Bone marrow (tissue), 2 donors: Measurements from ENCODE around the gene LRP11.
A peak's percentile ranks its signal among the peaks of the same experiment; 100 is the strongest.
"Not testable (repeated sequence)": the region's sequence is repeated elsewhere in the genome, so short reads cannot be mapped to it uniquely, and the experiment has no call there.

Source experiments
- DNase-seq, 2 donors: peaks; one replicate each; lab custom pipeline; 2025; lab: John Stamatoyannopoulos, UW

Gene LRP11

DNA sequence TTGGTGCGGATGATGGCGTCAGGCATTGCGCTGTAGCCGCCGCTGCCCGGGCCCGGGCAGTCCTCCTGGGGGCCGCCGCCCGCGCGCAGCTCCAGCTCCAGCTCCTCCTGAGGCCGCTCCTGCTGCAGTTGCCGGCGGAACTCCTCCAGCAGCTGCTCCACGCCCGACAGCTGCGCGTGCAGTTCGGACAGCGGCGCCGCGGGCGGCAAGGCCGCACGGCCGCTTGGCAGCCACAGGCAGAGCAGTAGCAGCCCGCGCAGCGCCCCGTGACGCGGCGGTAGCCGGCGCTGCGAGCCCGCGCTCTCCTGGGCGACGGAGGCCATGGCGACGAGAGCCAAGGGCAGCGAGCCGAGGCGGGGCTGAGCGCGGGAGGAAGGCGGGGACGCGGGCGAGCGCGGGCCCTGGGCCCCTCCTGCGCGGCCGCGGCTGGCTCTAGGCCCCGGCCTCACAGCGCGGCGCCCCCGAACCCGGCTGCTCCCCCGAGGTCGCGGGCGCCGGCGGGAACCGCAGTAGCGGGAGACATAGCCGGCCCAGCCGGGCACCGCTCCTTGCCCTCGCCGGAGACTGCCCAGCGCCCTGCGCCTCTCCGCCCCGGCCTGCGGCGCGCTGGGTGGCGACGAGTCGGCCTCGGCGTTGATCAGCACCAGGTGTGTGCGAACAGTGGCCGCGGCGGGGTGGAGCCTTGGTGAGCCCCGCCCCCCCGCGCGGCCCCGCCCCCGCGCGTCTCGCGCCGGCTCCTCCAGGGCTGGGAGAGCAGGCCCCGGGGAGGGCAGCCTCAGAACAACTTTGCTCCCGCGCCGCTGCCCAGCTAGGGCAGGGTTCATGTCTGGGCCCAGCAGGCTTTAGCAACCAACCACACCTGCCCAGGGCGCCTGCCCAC, at the start of gene LRP11:
Gene LRP11 (minus strand): TSS at position 662 of the 880 bp plus-strand sequence. CDS start 339 bp downstream, at position 323.
- DNase-seq: peak in 1 of 2 donors; percentile 51

DNA sequence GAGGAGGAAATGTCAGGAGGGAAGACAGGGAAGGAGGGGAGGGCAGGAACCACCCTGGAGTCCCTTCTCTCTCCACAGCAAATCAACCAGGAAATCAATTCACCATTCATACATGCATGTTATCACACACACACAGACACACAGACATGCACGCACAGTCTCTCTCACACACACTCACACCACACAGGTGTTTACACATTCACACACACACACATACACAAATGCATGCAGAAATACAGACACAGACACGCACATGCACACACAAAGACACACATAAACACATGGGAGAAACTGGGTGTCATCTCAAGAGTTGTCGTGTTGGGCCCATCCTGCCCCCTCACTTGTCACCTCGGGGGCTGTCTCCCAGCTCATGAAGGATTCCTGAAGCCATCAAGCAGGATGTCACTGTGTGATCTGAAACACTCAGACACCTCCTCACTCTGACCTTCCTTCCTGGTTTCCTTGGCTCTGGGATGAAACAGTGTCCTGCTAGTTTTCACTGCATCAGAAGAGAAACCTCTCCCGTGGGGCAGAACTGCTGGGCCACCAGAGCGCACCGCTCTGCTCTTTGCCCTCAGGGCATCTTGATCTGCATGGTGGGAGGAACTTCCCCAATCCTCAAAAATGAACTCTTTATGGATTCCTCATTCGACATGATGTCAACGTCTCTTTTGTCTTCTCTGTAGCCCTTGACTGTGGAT, 49.5 kb upstream of the LRP11 start:
- DNase-seq: no peak

- DNase-seq: no peak
These were observed 48.9 kb upstream of the LRP11 start for GRCh38 chr6:149913085-149913484.

GRCh38 chr6:149912680-149913079, 48.5 kb upstream of the LRP11 start:
- DNase-seq: not testable (repeated sequence)

DNA sequence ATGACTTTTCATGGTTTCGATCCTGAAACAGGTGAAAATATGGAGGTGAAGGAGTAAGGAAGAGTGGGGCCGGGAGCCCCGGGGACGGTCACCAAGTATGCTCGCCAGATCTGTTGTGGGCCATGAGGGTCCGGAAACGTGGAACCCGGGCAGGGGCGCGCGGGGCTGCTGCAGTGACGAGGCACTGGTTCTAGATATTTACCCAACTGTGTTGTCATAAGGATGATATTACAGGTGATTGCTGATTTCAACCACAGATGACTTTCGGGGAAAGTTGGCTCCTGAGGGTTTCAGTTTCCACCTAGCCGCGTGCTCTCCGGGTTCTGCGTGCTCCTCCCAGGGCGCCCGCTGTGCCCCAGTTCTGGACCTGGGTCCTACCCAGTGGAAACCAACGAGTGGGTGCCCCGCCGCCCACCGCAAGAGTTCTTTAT, 46.6 kb upstream of the LRP11 start:
- DNase-seq: no peak

DNA sequence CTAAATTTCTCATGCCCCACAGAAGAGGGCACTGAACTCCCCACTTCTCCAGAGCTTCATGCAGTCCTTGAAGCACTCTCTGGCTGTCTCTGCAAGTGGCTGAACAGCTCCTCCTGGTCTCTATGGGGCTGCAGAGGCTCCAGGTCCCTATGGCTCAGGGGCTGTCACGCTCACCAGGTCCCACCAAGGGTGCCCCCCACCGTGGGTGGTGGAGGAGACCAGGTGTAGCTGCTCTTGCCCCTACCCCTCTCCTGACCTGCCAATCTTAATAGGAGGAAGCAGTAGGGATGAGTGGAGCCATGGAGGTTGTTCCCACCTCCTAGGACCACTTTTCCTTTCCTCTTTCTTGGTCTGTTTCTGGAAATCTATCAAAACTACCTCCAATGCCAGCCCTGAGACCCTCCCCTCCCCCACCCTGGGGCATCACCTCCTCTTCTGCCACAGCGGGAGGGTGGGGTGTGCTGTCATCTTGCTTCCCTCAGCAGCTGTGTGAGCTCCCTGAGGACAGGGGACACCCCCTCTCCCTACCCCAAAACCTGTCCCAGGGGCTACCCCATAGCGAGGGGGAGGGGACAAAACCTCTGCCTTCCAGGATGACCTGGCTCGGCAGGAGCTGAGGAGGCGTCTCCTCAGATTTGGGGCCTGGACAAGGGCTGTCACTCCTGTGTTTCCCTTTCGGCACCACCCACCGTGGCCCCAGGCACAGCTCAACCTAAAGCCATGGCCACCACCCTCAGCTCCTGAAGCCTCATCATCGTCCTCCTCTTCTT, 45.7 kb upstream of the LRP11 start:
- DNase-seq: no peak

DNA sequence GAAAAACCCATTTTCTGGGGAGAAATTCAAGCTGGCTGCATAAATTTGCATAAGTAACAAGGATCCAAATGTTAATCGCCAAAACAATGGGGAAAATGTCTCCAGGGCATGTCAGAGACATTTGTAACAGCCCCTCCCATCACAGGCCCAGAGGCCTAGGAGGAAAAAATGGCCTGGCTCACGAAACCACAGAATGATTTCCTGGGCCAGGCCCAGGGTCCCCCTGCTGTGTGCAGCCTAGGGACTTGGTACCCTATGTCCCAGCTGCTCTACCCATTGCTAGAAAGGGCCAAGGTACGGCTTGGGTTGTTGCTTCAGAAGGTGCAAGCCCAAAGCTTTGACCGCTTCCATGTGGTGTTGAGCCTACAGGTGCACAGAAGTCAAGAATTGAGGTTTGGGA, 44.3 kb upstream of the LRP11 start:
- DNase-seq: not testable (repeated sequence)

DNA sequence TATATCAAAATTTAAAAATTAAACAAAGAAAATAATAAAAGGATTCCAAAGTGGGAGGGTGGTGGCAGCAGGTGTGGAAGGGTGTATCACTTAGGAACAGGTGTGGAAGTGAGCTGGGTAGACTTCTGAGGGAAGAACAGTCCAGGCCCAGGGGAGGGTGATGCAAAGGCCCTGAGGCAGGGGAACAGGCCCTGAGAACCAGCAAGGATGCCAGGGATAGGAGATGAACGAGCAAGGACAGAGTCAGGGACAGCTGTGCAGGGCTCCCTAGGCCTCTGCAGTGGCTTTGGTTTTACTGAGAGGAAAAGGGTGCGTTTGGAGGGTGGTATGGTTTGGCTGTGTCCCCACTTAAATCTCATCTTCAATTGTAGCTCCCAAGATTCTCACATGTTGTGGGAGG, 43.2 kb upstream of the LRP11 start:
- no peak for DNase-seq

DNA sequence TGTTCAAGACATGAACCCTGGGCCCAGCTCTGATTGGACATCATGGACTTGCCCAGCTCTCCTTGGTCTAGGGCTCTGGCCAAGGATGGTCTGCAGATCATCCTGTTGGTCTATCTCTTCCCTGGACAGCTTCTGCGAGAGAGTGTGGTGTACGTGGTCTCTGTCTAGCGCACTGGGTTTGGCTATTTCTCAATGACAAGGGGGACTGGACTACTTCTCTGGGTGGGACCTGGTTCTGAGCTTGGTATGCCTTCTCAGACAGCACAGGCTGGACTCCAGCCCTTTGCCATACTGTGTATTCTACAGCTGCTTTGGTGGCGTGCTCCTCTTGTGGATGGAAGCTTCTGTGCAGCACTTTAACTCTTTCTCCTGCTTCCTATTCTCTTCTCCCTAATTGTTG, 42.2 kb upstream of the LRP11 start:
- DNase-seq: no peak

- no peak for DNase-seq
These were observed 41.8 kb upstream of the LRP11 start for GRCh38 chr6:149905911-149906371.

DNA sequence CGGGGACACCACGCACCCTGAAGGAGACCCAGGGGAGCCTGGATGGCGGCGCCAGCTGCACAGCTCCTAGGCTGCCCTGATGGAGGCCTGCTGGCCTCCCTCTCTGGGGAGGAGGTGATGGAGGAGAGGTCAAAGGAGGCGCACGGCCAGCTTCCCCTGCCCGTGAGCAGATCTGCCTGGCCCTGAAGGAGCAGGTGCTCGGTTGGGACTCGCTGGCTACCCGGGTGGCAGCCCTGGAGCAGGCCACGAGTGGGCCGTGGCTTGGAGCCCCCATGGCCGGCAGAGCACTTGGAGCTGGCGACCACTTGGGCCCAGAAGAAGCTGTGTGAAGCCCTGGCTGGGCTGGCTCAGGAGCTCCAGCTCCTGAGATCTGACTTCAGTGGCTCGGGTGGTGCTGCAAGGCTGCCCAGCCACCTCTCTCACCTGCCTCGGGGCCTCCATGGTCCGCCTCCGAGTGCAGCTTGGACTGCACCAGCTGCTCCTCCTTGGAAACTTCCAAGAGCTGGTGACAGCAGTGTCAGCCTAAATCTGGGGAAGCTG, 41.3 kb upstream of the LRP11 start:
- DNase-seq: no peak

- DNase-seq: no peak
These were observed 40.7 kb upstream of the LRP11 start for GRCh38 chr6:149904661-149905370.

GRCh38 chr6:149903938-149904611, 39.9 kb upstream of the LRP11 start:
- DNase-seq: no peak

- no peak for DNase-seq
These were observed 37.4 kb upstream of the LRP11 start for GRCh38 chr6:149901444-149902140.

DNA sequence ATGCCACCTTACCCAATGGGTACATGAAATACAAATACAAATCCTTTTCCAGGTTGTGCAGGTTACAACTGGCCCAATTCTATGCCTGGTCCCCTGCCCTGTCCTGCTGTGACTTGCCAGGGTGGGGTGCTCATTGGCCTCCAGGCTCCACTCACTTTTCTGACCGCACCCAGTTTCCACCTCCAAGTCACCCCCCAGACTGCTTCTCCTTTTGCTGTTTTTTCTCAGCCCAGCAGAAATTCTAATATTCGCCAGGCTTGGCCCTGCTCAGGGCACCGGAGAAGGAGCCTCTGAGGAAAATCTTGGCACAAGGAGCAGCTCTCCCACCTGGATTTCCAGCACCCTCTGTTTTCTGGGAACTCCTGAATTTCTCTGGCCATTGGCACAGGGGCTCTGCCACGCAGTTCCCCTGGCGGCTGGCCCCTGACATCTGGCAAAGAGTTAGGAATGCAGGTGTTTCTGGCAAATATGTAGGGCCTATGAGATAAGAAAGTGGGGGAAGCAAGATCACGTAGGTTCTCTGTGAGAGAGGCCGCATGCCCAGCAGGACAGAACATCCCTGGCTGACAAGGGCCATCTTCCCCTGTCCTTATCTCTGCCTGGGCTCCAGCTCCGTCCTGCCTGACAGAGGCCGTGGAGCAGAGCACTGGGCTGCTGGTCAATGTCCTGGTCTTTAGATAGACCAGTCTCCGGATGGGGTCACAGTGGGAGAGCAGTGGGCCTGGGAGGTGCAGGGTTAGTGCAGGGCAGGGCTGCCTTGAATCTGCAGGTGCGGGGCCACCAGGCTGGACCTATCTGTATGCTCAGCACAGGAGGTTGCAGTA, 36.7 kb upstream of the LRP11 start:
- no peak for DNase-seq

GRCh38 chr6:149899926-149900619, 35.9 kb upstream of the LRP11 start:
- no peak for DNase-seq

DNA sequence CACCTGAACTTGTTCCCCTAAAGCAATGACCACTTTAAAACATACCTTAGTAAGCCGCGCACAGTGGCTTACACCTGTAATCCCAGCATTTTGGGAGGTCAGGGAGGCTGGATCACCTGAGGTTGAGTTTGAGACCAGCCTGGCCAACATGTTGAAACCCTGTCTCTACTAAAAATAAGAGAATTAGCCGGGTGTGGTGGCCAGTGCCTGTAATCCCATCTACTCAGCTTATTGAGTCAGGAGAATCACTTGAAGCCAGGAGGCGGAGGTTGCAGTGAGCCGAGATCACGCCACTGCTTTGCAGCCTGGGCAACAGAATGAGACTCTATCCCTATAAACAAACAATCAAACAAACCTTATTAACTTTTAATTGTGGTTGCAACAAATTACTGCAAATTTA, 35.3 kb upstream of the LRP11 start:
- no peak for DNase-seq

DNA sequence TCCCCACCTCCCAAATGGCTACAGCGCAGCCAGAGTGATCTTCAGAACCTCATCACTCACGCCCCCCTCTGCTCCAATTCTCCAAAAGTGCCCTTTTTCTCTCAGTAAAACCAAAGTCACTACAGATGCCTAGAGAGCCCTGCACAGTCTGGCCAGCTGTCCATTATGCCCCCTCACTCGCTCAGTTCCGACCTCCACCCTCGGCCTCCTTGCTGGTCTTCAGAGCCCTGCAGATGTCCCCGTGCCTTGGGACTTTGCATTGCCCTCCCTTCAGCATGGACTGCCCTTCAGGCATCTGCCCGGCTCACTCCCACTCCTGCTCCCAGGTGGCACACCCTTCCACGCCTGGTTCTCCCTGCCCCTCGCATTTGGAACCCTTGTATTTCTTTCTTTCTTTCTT, 34.8 kb upstream of the LRP11 start:
- DNase-seq: no peak
